Cortex of kidney (tissue), 1 donor: ENCODE measurements around the gene EXOSC6.
"Not testable (repeated sequence)": the region's sequence is repeated elsewhere in the genome, so short reads cannot be mapped to it uniquely, and the experiment has no call there.

Experiments
- DNase-seq: peaks from one replicate; lab custom pipeline; 2025; lab: John Stamatoyannopoulos, UW

Gene EXOSC6

DNA sequence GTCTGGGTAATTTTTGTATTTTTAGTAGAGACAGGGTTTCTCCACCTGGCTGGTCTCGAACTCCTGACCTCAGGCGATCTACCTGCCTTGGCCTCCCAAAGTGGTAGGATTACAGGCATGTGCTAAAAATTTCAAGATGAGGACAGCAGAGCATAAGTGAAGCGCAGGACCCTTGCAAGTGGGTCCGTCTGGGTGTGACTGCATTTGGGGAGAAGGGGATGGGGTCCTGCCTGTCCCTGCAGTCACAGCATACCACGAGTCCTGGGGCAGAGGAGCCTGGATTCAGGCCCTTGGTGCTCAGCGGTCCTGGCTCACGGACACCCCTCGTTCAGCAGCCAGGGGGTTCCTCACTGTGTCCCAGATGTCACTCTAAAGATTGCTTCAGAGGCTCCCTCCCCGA lies 53.5 kb downstream of the EXOSC6 start:
- not testable (repeated sequence) for DNase-seq

- DNase-seq, result not testable (repeated sequence)
Measured at GRCh38 chr16:70197611-70198010, 54.1 kb downstream of the EXOSC6 start.
